ENCODE data around the gene FSCB.
"Not testable (repeated sequence)": the region's sequence is repeated elsewhere in the genome, so short reads cannot be mapped to it uniquely, and the experiment has no call there.

Gene FSCB, protein sequence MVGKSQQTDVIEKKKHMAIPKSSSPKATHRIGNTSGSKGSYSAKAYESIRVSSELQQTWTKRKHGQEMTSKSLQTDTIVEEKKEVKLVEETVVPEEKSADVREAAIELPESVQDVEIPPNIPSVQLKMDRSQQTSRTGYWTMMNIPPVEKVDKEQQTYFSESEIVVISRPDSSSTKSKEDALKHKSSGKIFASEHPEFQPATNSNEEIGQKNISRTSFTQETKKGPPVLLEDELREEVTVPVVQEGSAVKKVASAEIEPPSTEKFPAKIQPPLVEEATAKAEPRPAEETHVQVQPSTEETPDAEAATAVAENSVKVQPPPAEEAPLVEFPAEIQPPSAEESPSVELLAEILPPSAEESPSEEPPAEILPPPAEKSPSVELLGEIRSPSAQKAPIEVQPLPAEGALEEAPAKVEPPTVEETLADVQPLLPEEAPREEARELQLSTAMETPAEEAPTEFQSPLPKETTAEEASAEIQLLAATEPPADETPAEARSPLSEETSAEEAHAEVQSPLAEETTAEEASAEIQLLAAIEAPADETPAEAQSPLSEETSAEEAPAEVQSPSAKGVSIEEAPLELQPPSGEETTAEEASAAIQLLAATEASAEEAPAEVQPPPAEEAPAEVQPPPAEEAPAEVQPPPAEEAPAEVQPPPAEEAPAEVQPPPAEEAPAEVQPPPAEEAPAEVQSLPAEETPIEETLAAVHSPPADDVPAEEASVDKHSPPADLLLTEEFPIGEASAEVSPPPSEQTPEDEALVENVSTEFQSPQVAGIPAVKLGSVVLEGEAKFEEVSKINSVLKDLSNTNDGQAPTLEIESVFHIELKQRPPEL

DNA sequence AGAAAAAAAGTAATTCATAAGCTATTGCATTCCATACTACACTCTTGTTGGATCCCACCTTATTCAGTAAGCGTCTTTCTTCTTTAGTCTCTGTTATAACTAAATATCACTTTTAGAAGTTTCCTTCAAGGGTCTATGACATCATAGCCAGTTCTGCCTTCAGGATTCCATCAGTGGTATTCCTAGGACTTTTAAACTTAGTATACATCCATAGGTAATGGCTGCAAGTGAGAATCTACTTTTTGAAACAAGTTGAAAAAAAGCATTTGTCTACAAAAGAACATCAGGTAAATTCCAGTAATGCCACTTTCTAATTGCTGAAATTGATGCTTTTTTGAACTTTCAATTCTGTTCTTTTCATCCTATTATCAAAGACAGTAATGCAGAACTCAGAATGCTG is at the start of gene FSCB:
FSCB (minus strand) TSS at position 101 of the 400 bp plus-strand sequence. CDS start 296 bp downstream, outside the sequence.
- DNase-seq (ENCODE audit: low read depth in 2 of 2) = no peak

DNA sequence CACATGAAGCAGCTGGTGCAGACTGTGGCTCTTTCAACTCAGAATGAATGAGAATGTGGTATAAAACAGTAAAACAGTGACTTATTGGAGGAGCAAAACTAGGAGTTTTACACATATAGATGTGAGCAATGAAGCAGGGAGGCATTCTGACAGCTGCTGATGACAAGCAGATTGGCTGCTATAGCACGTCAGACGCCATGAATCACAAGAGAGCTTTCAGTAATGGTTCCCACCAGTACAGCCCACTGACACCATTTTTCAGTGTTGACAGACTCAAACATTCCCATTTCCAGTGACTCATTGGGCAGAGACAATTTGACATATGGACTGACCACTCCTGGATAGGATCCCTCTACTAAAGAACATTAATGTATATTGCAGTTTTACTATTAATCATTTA is 24.6 kb upstream of the FSCB start:
- no peak for DNase-seq (ENCODE audit: low read depth in 2 of 2)

GRCh38 chr14:44530475-44530874 is 23.4 kb upstream of the FSCB start:
- DNase-seq (ENCODE audit: low read depth in 2 of 2) = no peak

DNA sequence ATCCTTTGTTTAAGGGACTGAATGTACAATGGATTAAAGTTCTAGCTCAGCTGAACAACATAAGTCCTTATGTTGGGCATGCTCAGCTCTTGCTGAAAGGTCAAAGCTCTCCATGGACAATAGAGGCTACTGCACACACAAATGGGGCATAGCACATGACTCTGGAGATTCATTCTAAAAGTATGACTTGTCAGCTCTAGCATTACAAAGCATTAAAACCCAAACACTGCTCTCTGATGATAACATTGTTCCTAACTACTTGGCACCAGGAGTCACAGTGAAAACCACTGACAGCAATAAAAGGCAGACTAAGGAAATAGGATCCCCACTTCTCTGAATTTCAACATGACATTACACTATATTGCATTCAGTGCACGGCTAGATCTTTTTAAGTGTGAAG is 21.9 kb upstream of the FSCB start:
- DNase-seq (ENCODE audit: low read depth in 2 of 2) = no peak

DNA sequence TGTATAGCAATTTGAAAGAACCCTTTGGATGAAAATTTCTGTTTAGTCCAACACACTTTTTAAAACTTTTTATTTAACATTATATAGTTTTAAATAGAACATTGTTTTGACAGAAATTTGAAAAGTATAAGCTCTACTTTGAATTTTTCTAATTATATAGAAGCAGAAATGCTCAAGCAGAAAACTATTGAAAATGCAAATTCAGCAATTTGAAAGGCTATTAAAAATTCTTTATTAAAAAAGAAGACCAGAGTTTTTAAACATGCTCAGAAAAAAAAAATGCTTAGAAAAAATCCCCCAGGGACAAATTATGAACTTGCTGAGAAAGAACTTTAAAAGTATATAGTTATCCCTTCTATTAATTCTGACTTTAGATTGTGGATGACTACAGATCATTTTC is 21.1 kb upstream of the FSCB start:
- no peak for DNase-seq (ENCODE audit: low read depth in 2 of 2)

DNA sequence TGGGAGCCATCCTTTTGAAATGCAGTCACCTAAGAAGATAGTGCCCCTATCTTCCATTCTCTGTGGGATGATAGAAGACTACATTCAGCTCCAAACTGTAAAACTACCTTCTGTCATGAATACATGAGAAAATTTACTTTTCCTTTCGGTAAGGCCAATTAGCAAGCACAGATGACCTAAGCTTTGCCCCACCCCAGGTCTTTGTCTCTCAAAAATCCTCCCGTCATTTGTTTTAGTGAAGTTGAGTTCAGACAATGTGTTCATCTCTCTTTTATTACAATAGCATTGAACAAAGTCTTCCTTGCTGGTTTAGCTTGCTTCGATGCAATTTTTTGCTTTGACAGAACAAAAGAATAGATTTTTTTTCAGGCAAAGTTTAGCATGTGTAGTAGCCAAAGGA is 18.2 kb upstream of the FSCB start:
- DNase-seq (ENCODE audit: low read depth in 2 of 2) = no peak

GRCh38 chr14:44515668-44516067 is 8.6 kb upstream of the FSCB start:
- DNase-seq (ENCODE audit: low read depth in 2 of 2) = not testable (repeated sequence)

DNA sequence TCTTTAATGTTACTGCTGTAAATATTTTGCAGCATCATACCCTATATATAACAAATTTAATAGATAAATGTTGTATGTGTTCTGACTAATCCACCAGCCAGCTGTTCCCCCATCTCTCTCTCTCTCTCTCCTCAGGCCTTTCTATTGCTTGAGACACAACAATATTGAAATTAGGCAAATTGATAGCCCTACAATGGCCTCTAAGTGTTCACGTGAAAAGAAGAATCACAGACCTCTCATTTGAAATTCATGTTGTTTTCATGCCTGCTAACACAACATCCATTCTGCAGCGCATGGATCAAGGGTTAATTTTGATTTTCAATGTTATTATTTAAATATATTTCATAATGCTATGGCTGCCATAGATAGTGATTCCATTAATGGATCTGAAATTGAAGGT is 1.8 kb upstream of the FSCB start:
- DNase-seq (ENCODE audit: low read depth in 2 of 2) = no peak

DNA sequence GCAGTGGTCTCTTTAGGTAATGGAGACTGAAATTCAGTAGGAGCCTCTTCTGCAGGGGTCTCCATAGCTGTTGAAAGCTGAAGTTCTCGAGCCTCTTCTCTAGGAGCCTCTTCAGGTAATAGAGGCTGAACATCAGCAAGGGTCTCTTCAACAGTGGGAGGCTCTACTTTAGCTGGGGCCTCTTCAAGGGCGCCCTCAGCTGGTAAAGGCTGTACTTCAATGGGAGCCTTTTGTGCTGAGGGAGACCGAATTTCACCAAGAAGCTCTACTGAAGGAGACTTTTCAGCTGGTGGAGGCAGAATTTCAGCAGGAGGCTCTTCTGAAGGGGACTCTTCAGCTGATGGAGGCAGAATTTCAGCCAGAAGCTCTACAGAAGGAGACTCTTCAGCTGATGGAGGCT is 1.5 kb downstream of the FSCB start:
- DNase-seq (ENCODE audit: low read depth in 2 of 2) = no peak

- no peak for DNase-seq (ENCODE audit: low read depth in 2 of 2)
These were observed 9.9 kb downstream of the FSCB start for GRCh38 chr14:44497148-44497547.

- no peak for DNase-seq (ENCODE audit: low read depth in 2 of 2)
These were observed 12.9 kb downstream of the FSCB start for GRCh38 chr14:44494137-44494536.

DNA sequence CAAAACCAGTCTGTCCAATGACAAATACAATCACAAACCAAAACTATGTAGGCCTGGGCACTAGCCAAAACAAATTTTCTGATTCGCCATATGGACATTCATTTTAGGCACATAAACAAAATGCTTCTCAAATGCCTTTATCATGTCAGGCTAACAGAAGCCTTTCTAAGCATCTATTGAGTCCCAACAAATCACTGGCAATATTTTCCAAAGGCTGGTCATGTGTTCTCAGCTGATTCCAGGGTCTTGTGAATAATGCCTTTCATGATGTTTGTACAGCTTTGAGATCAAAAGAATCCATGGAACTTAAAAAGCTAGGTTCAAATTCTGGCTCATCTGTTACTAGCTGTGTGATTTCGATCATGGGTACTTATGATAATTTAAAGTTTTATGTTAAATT is 16.1 kb downstream of the FSCB start:
- no peak for DNase-seq (ENCODE audit: low read depth in 2 of 2)

DNA sequence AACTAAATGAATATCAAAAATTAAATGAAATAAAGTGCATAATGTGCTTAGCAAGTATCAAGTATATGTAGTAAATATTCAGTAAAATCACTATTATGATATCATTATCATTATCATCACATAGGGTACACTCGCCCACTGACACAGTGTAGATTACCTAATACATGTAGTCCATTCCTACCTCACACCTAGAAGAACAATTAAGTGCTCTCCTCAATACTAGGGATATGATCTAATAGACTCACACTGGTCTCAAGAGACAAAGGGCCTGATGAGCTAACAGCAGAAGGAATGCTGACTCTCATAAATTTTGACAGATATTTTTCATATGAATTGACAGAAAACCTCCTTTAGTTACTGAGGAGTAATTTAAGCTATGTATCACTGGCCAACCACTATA is 29.1 kb downstream of the FSCB start:
- no peak for DNase-seq (ENCODE audit: low read depth in 2 of 2)

GRCh38 chr14:44468771-44469170 is 38.3 kb downstream of the FSCB start:
- DNase-seq (ENCODE audit: low read depth in 2 of 2) = no peak

DNA sequence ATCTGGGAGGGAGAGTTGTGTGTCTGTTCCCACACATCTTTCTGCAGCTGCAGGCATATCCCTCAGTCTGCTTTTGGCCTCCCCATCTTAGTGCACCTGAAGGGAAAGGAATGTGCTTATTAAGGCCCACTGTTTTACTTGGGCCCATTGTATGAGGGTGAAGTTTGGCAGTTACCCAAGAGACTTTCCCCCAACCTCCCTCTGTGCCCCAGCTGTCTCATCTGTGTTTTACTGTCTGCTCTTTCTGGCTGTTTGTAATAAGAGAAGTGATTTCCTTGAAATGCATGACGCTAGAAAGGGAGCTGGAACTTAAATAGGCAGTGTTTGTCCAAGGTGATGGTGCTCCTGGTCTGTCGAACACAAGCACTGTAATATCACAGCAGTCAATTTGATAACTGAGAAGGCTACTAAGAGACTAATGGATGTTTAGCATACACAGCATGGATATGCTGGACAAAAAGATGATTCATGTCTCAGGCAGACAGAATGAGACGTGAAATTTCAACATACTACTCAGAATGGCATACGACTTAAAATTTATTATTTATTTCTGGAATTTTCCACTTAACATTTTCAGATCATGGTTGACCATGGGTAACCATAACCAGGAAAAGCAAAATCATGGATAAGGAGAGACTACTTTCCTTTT is 43.6 kb downstream of the FSCB start:
- no peak for DNase-seq (ENCODE audit: low read depth in 2 of 2)

DNA sequence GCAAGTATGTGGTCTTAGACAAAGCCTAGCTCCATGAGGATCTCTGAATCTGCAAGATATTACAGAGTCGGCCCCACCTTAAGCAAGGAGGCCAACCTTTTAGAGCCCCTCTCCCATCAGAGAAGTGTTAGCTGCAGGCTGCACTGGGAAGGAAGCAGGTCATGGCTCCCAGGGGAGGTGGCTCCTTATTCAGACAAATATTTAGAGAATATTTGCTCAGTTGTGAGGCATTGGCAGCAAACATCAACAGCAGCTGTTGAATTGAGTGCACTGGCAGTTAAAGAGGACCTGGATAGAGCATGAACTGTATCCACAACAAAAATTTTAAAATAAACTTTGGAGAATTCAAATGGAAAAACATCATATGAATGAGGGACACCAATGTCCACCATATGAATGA is 44.7 kb downstream of the FSCB start:
- DNase-seq (ENCODE audit: low read depth in 2 of 2) = no peak

- no peak for DNase-seq (ENCODE audit: low read depth in 2 of 2)
These were observed 45.3 kb downstream of the FSCB start for GRCh38 chr14:44461811-44462210.
